Midbrain (tissue), 1 donor: ENCODE measurements around the gene ACTN1.
"Not testable (repeated sequence)": the region's sequence is repeated elsewhere in the genome, so short reads cannot be mapped to it uniquely, and the experiment has no call there.

Source experiments
- DNase-seq: peaks from one replicate; lab custom pipeline; 2025; lab: John Stamatoyannopoulos, UW

Gene ACTN1

GRCh38 chr14:68862954-68863594 is 116.0 kb downstream of the ACTN1 start:
- peak; percentile 67 for DNase-seq

DNA sequence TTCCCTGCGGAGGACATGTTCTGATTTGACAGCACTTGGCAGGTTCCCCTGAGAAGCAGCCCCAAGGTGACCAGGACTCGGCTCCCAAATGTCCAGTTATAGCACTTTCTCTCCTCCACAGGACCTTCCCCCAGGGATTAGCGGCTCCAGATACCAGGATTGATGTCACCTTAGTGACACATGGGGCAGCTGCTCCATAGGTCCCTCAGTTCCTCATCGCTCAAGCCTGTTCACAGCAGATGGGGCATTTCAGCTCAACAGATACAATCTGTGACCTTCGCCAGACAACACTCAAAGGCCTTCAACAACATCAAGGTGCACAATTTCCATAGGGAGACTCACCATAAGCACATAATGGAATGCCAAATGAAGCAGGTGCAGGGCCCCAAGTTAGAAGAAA is 118.3 kb downstream of the ACTN1 start:
- DNase-seq, result no peak

DNA sequence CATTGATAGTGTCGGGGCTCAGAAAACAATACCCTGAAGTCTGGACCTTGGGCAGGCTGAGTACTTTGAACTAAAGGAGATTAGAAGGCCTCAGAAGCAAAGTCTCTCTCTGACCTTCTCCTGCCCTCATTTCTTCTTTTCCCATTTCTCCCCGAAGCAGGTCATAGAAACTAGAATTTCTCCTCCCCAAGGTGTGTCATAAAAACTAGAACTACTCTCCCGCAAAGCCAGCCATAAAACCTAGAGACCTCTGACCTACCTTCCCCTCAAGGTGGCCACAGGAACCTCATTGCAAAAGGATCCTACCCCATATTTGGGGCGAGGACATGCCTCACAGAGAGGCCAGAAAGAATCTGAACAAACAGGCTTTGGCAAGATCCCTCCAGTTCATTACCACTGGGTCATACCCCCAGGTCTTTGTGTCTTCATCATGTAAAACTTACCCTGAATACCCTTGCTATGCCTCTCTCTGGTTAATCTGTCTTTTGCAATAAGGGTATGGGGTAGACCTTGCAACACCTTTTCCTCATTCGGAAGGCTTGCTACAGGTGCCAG is 121.5 kb downstream of the ACTN1 start:
- no peak for DNase-seq

GRCh38 chr14:68856572-68856971 is 122.5 kb downstream of the ACTN1 start:
- DNase-seq, result no peak

GRCh38 chr14:68854421-68854820 is 124.7 kb downstream of the ACTN1 start:
- no peak for DNase-seq

GRCh38 chr14:68853749-68854148 is 125.4 kb downstream of the ACTN1 start:
- no peak for DNase-seq

GRCh38 chr14:68852493-68852892 is 126.6 kb downstream of the ACTN1 start:
- DNase-seq, result not testable (repeated sequence)

DNA sequence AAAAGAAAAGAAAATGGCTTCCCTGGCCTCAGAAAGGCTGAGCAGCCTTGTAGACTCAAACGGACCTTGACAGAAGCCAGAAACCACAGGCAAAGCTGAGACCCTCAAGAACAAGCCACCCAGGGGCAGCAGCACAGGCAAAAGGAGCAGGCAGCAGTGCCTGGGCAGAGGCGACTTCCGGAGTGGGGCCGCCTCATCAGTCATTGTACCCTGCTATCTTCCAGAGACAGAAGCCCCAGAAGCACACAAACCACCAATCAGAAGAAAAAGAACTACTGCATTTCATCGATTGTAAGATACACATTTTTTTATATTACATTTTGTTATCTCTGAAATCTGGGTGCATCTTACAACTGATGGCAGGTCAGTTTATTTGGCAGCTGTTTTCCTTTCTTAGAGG is 128.0 kb downstream of the ACTN1 start:
- no peak for DNase-seq

DNA sequence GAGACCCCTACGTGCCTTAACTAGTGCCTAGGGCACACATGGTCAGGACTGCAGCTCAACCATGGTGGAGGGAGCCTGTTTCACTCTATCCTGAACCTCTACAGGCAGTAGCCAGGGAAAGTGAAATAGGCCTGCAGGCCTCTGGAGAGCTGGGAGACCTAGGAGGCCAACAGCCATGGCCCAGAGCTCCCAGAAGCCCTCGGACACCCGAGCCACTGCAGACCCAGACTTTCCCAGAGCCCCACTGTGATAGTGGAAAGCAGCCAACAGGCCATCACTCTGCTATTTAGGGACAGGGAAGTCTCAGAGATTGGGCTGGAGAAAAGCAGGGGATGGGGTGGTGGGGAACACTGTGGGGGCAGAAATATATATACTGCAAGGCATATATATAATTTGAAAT is 129.7 kb downstream of the ACTN1 start:
- no peak for DNase-seq

DNA sequence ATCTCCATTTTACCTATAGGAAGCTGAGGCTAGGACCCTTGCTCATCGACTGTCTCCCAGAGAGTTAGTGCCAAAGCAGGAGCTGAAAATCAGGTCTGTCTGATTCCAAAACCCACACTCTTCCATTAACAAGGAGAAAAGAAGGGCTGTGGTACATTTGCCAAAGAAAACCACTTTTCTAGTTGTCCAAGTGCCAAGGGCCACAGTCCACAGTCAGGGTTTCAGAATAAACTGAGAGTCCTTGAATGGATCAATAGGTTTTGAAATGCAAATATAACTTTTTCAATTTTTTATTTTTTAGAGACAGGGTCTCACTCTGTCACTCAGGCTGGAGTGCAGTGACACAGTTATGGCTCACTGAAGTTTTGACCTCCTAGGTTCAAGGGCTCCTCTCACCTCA is 130.8 kb downstream of the ACTN1 start:
- no peak for DNase-seq

- not testable (repeated sequence) for DNase-seq
Measured at GRCh38 chr14:68847640-68848039, 131.5 kb downstream of the ACTN1 start.

GRCh38 chr14:68846466-68846865 is 132.6 kb downstream of the ACTN1 start:
- no peak for DNase-seq

DNA sequence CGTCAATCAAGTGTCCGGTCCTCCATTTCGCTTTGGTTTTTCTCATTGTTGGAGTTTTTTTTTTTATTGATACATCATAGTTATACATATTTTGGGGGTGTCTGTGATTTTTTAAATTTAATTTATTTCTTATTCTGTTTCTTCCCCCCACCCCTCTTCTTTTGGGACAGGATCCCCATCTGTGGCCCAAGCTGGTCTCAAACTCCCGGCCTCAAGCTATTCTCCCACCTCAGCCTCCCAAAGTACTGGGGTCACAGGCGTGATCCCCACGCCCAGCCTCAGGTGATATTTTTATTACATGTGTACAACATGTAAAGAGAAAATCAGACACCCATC is 134.9 kb downstream of the ACTN1 start:
- DNase-seq, result no peak

DNA sequence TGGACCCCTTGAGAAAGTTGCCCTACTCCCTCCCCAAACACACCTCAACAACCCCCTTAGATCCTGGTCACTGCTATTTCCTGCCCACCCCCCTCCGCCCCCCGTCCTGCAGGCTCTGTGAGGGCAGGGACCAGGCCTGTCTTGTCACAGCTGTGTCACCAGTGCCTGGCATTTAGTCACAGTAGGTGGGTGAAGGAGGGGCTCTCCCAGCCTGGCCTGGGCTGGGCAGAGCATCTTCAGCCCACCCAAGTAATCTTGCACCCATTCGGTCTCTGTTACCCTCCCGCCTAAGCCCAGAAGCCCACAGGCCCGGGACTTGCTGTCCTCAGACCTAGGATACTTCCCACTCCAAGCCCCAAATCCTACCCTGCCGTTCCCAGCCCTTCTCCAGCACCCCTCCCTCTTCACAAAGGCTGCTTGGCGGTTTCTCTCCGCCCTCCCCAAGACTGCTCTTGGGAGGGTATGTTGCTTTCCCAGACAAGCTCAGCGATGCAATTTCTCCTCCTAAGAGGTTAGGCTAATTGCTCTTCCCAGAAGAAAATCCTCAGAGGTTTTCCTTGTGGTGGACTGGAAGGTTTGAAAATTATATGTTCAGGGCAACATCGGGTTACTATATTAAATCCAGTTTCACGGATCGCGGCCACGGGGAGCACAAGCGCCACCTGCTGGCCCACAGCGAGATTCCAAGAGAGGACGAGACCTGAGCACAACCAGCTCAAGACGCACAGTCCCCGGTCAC is 135.5 kb downstream of the ACTN1 start:
- DNase-seq, result peak; percentile 73

GRCh38 chr14:68842298-68842697 is 136.8 kb downstream of the ACTN1 start:
- no peak for DNase-seq

DNA sequence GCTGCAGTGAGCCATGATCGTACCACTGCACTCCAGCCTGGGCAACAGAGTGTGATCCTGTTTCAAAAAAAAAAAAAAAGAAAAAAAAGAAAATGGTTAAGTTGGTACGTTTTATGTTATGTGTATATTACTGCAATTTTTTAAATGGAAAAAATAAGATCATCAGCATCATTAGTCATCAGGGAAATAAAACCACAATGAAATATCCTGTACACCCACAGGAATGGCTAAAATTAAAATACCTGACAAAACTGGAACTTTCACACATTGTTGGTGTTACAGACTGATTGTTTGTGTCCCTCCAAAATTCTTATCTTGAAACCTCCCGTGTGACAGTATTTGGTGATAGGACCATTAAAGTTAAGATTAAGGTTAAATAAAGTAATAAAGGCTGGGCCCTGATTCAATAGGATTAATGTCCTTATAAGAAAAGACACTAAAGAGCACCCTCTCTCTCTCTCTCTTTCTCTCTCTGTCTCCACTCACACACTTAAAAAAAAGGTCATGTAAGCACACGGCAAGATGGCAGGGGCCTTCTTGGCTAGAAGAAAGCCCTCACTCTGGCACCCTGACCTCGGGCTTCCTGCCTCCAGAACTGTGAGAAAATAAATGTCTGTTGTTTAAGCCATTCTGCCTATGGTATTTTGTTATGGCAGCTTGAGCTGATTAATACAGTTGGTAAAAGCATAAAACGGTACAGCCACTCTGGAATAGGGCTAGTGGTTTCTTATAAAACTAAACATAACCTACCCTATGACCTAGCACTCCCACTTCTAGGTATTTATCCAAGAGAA is 137.9 kb downstream of the ACTN1 start:
- DNase-seq, result no peak

DNA sequence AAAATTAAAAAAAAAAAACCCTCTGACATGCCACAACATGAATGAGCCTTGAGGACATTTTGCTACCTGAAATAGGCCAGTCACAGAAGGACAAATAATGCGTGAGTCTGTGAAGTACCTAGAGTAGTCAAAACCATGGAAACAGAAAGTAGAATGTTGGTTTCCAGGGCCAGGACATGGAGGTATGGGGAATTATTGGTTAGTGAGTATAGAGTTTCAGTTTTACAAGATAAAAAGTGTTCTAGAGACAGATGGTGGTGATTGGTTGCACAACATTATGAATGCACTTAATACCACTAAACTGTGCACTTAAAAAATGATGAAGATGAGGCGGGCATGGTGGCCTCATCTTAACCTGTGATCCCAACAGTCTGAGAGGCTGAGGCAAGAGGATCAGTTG is 138.6 kb downstream of the ACTN1 start:
- no peak for DNase-seq

DNA sequence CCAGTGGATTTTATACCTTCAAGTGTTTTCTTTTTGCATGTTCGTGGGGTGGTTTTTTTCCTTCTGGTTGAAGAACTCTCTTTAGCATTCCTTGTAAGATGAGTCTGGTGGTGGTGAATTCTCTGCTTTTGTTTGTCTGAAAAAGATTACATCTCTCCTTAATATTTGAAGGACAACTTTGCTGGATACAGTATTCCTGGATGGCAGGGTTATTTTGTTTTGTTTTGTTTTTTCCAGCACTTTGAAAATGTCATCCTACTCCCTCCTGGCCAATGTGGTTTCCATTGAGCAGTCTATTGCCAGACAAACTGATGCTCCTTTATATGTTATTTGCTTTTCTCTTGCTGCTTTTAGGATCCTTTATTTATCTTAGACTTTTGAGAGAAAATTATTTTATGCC is 143.0 kb downstream of the ACTN1 start:
- no peak for DNase-seq

GRCh38 chr14:68834816-68835215 is 144.3 kb downstream of the ACTN1 start:
- DNase-seq, result no peak

DNA sequence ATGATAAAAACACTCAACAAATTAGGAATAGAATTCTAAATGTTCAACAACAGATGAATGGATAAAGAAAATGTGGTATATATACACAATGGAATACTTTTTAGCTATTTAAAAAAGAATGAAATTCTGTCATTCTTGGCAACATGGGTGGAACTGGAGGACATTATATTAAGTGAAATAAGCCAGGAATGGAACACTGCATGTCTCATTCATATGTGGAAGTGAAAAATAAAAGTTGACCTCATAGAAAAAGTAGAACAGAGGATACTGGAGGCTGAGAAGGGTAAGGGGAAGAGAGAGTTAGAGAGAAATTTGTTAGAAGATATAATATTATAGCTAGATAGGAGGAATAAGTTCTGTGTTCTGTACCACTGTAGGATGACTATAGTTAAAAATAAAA is 150.4 kb downstream of the ACTN1 start:
- no peak for DNase-seq

DNA sequence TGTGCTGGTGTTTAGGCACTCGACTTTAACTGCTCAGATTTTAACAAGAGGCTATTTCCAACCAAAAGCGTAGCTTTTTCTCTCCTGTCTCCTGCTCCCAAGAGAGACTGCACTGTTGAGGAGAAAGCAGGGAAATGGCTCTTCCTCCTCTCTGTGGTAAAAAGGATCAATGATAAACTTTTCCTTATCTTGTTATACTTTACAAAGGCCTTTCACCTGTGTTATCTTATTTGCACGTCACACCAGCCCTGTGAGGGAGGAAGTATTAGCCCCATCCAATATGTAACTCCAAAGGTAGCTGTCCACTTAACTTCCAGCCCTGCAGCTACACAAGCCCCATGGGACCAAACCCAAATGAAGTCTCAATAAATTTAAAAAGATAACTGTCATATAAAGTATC is 153.4 kb downstream of the ACTN1 start:
- no peak for DNase-seq

DNA sequence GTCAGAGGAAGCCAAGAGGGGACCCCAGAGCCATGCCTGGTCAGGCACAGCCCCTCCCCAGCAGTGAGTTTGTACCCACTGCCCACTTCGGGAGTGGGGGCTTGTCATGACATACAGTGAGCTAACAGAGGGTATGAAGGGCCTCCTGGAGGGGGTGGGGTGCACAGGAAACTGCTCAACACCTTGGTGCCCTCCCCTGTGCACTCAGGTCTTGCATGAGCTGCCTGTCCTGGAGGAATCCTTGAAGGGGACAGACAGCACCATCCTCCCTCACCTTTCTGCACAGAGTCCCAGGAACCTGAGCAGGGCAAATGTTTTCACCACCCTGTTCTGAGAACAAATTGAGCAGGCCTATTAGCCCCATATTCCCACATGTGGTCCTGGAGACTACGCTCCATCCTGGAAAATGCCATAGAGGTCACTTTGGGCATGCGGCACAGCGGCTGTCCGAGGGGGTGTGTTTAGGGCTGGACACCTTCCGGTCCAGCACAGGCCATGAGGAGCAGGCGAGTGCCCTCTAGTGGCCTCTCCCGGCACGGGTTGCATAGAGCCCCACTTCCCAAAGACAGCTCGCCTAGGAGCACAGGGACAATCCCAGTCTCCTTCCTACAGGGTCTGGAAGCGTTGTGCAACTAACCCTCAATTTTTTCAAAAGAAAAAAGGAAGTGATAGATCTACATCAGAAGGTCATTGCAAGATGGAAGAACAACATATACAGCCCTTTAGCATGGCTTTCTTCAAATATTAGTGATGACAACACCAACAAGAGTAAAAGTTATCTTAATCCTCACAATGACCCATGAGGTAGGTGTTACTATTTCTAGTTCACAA is 154.4 kb downstream of the ACTN1 start:
- DNase-seq, result peak; percentile 74
